K562 (cell line): ENCODE measurements around the gene STRN3. TPM values are rescaled to one million over a fixed set of nuclear protein-coding genes. Genes with fewer than 3 reads are reported as not detected.

ENCODE experiments used
- ATAC-seq: fragments of 200-7000 bp; cut with Tn5 transposase; 3 replicates; pipeline ENCODE4 v1.9.1; 2020; ENCODE audit warnings: moderate library complexity
- BruUV-seq: library from RNA; stranded (reverse); fragments of 400-500 nt; replicated peaks from 2 replicates; lab custom pipeline; 2021; lab: Mats Ljungman, UMichigan
- CTCF ChIA-PET: fragments of 300-600 bp; formaldehyde crosslinking; extraction: SDS; loops from one replicate; lab custom pipeline; 2021; ENCODE audit warnings: low intra/inter-chr PET ratio; lab: Yijun Ruan, JAX
- POLR2A ChIA-PET: fragments of 300-600, 350-650 bp; sonication (Branson Sonifier 250); formaldehyde crosslinking; extraction: SDS; loops from one replicate; lab custom pipeline; 2021; ENCODE audit warnings: antibody characterized with exemption, inconsistent platforms; lab: Yijun Ruan, JAX
- DNase-seq, 4 experiments: peaks; one replicate each; pipeline versions ENCODE4 v3.0.0 to v3.0.0-alpha.2; 2011 to 2018; ENCODE audit warnings: low spot score in 3 of 4, mixed read lengths in 3 of 4; ENCODE audit errors: extremely low read depth in 1 of 4
- FAIRE-seq: peaks from 2 replicates; lab custom pipeline; 2011; peaks lifted over from hg19 to GRCh38; lab: Jason Lieb, UNC
- H2AFZ ChIP-seq: 2 replicates; pipeline ENCODE4 v1.6.0; 2011; ENCODE audit warnings: low read depth, low read length, control low read depth, inconsistent platforms
- H3K27ac ChIP-seq: fragments of 200-600 bp; 3 replicates; pipeline ENCODE4 v1.8.0; 2011; ENCODE audit warnings: low read depth, mild to moderate bottlenecking, control low read depth, inconsistent platforms, low read length, moderate library complexity, mixed read lengths; ENCODE audit errors: extremely low read depth
- H3K27me3 ChIP-seq, 2 experiments: fragments of 300-600 bp in 1 of 2; 2 replicates in 1 of 2; 3 replicates in 1 of 2; pipeline versions ENCODE4 v1.6.0 to v1.8.0; 2011; ENCODE audit warnings: inconsistent platforms in 2 of 2, low read length in 2 of 2, mild to moderate bottlenecking in 1 of 2, mixed read lengths in 1 of 2, moderate library complexity in 1 of 2; ENCODE audit not compliant: control insufficient read depth in 2 of 2, insufficient read depth in 2 of 2
- H3K36me3 ChIP-seq: fragments of 300-600 bp; 3 replicates; pipeline ENCODE4 v1.8.0; 2011; ENCODE audit warnings: mild to moderate bottlenecking, low read length, inconsistent platforms; ENCODE audit not compliant: control insufficient read depth, insufficient read depth
- H3K4me1 ChIP-seq, 2 experiments: fragments of 200-600 bp in 1 of 2; replicated peaks in 1 of 2; 2 replicates in 1 of 2; 3 replicates in 1 of 2; pipeline versions ENCODE4 v1.5.1 to v1.8.0; 2011; ENCODE audit warnings: inconsistent platforms in 2 of 2, low read length in 2 of 2, mild to moderate bottlenecking in 1 of 2, mixed read lengths in 1 of 2, moderate library complexity in 1 of 2; ENCODE audit not compliant: control insufficient read depth in 2 of 2, insufficient read depth in 2 of 2
- H3K4me2 ChIP-seq: 2 replicates; pipeline ENCODE4 v1.6.1; 2011; ENCODE audit warnings: low read length, control low read depth, inconsistent platforms, mixed read lengths; ENCODE audit not compliant: insufficient read depth
- H3K4me3 ChIP-seq: fragments of 200-600 bp; sonication (generic), shearing (Covaris generic); 2 replicates; pipeline ENCODE4 v1.5.1; 2016; ENCODE audit warnings: control low read depth, inconsistent platforms
- H3K79me2 ChIP-seq: fragments of 200-600 bp; 3 replicates; pipeline ENCODE4 v1.8.0; 2011; ENCODE audit warnings: low read length, inconsistent platforms; ENCODE audit not compliant: control insufficient read depth, insufficient read depth
- H3K9ac ChIP-seq, 2 experiments: 2 replicates each; pipeline versions ENCODE4 v1.6.0 to v1.6.1; 2011; ENCODE audit warnings: low read depth in 2 of 2, low read length in 2 of 2, control low read depth in 1 of 2, inconsistent platforms in 1 of 2, mild to moderate bottlenecking in 1 of 2, mixed read lengths in 1 of 2; ENCODE audit not compliant: insufficient read depth in 1 of 2
- H3K9me1 ChIP-seq: one replicate; pipeline ENCODE4 v1.6.0; 2011; ENCODE audit warnings: inconsistent platforms, mild to moderate bottlenecking, low read length, moderate library complexity; ENCODE audit not compliant: control insufficient read depth, insufficient read depth
- H3K9me3 ChIP-seq: replicated peaks from 2 replicates; pipeline ENCODE4 v1.5.1; 2011; ENCODE audit warnings: low read depth, low read length, inconsistent platforms; ENCODE audit not compliant: control insufficient read depth, insufficient read depth
- H4K20me1 ChIP-seq: replicated peaks from 2 replicates; pipeline ENCODE4 v1.6.1; 2011; ENCODE audit warnings: low read length, inconsistent platforms, mixed read lengths; ENCODE audit not compliant: control insufficient read depth, insufficient read depth
- BHLHE40 ChIP-seq: IDR thresholded peaks from 2 replicates; pipeline ENCODE4 v1.6.1; 2011; ENCODE audit warnings: low read length, improper control_type of control experiment
- COPS2 ChIP-seq: fragments of 450-650 bp; conservative IDR thresholded peaks from 2 replicates; pipeline ENCODE4 v1.6.1; 2016; ENCODE audit warnings: mild to moderate bottlenecking, moderate library complexity
- KHSRP ChIP-seq: fragments of 450-650 bp; IDR thresholded peaks from 2 replicates; pipeline ENCODE4 v1.6.1; 2017
- POLR3G ChIP-seq: IDR thresholded peaks from 2 replicates; pipeline ENCODE4 v1.6.1; 2011; ENCODE audit not compliant: insufficient read length, insufficient replicate concordance; ENCODE audit errors: extremely low read depth
- RBM39 ChIP-seq: fragments of 200-400 bp; formaldehyde crosslinking; optimal IDR thresholded peaks from 2 replicates; pipeline ENCODE3; 2018; ENCODE audit warnings: low read depth, low read length
- TCF7 ChIP-seq: sonication (generic); IDR thresholded peaks from 2 replicates; pipeline ENCODE4 v1.6.1; 2016; ENCODE audit warnings: antibody characterized with exemption, borderline replicate concordance
- VEZF1 ChIP-seq: fragments of 200-800 bp; sonication (Bioruptor generic); IDR thresholded peaks from 2 replicates; pipeline ENCODE4 v1.6.1; 2017; ENCODE audit warnings: missing genetic modification characterization, missing compliant biosample characterization
- ZNF316 ChIP-seq: fragments of 450-650 bp; IDR thresholded peaks from 2 replicates; pipeline ENCODE4 v1.6.1; 2016
- whole genome bisulfite sequencing: fragments of 100-300 bp; shearing (Covaris generic); methylation state at CpG from one replicate; pipeline ENCODE4 v1.1.6; 2016; ENCODE audit warnings: low coverage, mixed read lengths; ENCODE audit not compliant: insufficient coverage; ENCODE audit errors: missing lambda C conversion rate; 5-methylcytosine and 5-hydroxymethylcytosine counted together
- in situ Hi-C: fragments of 300-500 bp; cut with MboI; formaldehyde crosslinking; loops from 4 replicates; pipeline ENCODE4 v1.15.0; 2018; ENCODE audit warnings: inconsistent platforms, mixed read lengths
- intact Hi-C: fragments of 100-400 bp; cut with micrococcal nuclease; formaldehyde crosslinking; loops from 2 replicates; pipeline ENCODE4 v1.14.2; 2022
- polyA plus RNA-seq, 8 experiments: library from polyadenylated mRNA; depleted of rRNA in 4 of 8; stranded (reverse) in 5 of 8; unstranded in 3 of 8; fragments of >200 nt; fragmentation: Nextera tagmentation in 2 of 8; fragmentation: Illumina TruSeq in 1 of 8; extraction: Ambion mirVana in 2 of 8; extraction: Trizol in 1 of 8; gene quantifications; 2 replicates each; pipeline versions ENCODE4 v1.2.1 to v1.2.3, GENCODE V29; 2011 to 2014; ENCODE audit warnings: inconsistent platforms in 1 of 8, missing spikeins in 1 of 8
- total RNA-seq, 7 experiments: library from RNA; depleted of rRNA in 6 of 7; stranded (reverse); fragments of >200 nt in 6 of 7; fragmentation: Illumina TruSeq in 2 of 7; extraction: Trizol in 2 of 7; gene quantifications; 2 replicates each; pipeline versions ENCODE4 v1.2.1 to v1.2.3, GENCODE V29; 2011 to 2021; ENCODE audit warnings: low replicate concordance in 1 of 7
- TF ChIP-seq, protein P1 (sequence below): fragments of 450-650 bp; formaldehyde crosslinking; IDR thresholded peaks from 2 replicates; pipeline ENCODE4 v1.4.0; 2020; ENCODE audit warnings: mild to moderate bottlenecking, moderate library complexity

Gene STRN3
- total and polyA plus RNA-seq, 9 of the 15 experiments (the other 6 are each of a cell fraction or from before 2014, with no cell fraction given) = 5.9 to 29.1 (median 16.0) TPM

- Histone ChIP-seq H3K4me1 (peaks cover 0 to 4% of the 10 kb centered on the region in 2 experiments; a peak in 1 of 5 replicates), H3K27ac (no peak overlapping the region), H3K27me3 (no peaks in the 10 kb centered on the region), H3K4me2 (no peak overlapping the region), H3K4me3 (no peak overlapping the region), H4K20me1 (0 out of 2 replicates have a peak, but pooled peaks cover 6% of the 10 kb centered on the region), H3K9me1 (no peaks in the 10 kb centered on the region), H3K79me2 (peaks cover 94% of the 10 kb centered on the region), H2AFZ (no peak overlapping the region), H3K36me3 (peaks cover 49% of the 10 kb centered on the region), H3K9ac (no peak overlapping the region), H3K9me3 (no peaks in the 10 kb centered on the region)
- POLR2A ChIA-PET = no interaction called here
- CTCF ChIA-PET = no interaction called here
- no TSS peak for BruUV-seq
- ATAC-seq (no peak), FAIRE-seq (no peak), DNase-seq (no peak)
- in situ Hi-C loops (no loop called here), intact Hi-C loops (no loop called here)
- 100% methylated on average over 3 of the region's 4 CpGs for WGBS
- no peak for TF ChIP-seq BHLHE40
- no peak for TF ChIP-seq COPS2
- no peak for TF ChIP-seq POLR3G
- no peak for TF ChIP-seq TCF7
- TF ChIP-seq VEZF1 = no peak
- TF ChIP-seq, protein P1, sequence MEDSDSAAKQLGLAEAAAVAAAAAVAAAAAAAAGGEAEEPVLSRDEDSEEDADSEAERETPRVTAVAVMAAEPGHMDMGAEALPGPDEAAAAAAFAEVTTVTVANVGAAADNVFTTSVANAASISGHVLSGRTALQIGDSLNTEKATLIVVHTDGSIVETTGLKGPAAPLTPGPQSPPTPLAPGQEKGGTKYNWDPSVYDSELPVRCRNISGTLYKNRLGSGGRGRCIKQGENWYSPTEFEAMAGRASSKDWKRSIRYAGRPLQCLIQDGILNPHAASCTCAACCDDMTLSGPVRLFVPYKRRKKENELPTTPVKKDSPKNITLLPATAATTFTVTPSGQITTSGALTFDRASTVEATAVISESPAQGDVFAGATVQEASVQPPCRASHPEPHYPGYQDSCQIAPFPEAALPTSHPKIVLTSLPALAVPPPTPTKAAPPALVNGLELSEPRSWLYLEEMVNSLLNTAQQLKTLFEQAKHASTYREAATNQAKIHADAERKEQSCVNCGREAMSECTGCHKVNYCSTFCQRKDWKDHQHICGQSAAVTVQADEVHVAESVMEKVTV = no peak
- no peak for TF ChIP-seq ZNF316
- TF ChIP-seq KHSRP = no peak
- no peak for TF ChIP-seq RBM39
Observed at GRCh38 chr14:31021576-31021949, 4.6 kb downstream of the STRN3 start.
